H1 (cell line): Measurements from ENCODE around the gene TP63. TPM values are rescaled to one million over a fixed set of nuclear protein-coding genes. Genes with fewer than 3 reads are reported as not detected.

ENCODE experiments used
- CTCF ChIA-PET: fragments of 300-600 bp; sonication (Branson Sonifier 250); formaldehyde crosslinking; loops from one replicate; lab custom pipeline; 2021; ENCODE audit not compliant: partially characterized antibody; lab: Charles Lee
- POLR2A ChIA-PET: fragments of 300-600 bp; sonication (Branson Sonifier 250); formaldehyde crosslinking; loops from one replicate; lab custom pipeline; 2021; ENCODE audit warnings: inconsistent platforms; ENCODE audit not compliant: partially characterized antibody; lab: Charles Lee
- DNase-seq, 2 experiments: peaks; one replicate each; pipeline versions ENCODE4 v3.0.0 to v3.0.0-alpha.2; 2010 to 2022; ENCODE audit warnings: low spot score in 2 of 2, low read depth in 1 of 2, mixed read lengths in 1 of 2
- FAIRE-seq: peaks from 2 replicates; lab custom pipeline; 2011; peaks lifted over from hg19 to GRCh38; lab: Jason Lieb, UNC
- H2AFZ ChIP-seq: 2 replicates; pipeline ENCODE4 v1.8.1; 2012; ENCODE audit warnings: low read length, inconsistent platforms
- H2AK5ac ChIP-seq: 2 replicates; pipeline ENCODE4 v1.6.1; 2013; ENCODE audit warnings: low read depth, low read length
- H2BK120ac ChIP-seq: replicated peaks from 2 replicates; pipeline ENCODE3; 2013; ENCODE audit warnings: low read depth, low read length, inconsistent platforms
- H2BK12ac ChIP-seq: 2 replicates; pipeline ENCODE4 v1.6.1; 2013; ENCODE audit warnings: low read depth, low read length
- H2BK15ac ChIP-seq: 2 replicates; pipeline ENCODE4 v1.6.1; 2013; ENCODE audit warnings: low read length
- H2BK20ac ChIP-seq: 2 replicates; pipeline ENCODE4 v1.6.1; 2013; ENCODE audit warnings: low read length
- H2BK5ac ChIP-seq: 2 replicates; pipeline ENCODE4 v1.6.1; 2013; ENCODE audit warnings: low read depth, low read length
- H3K14ac ChIP-seq: 2 replicates; pipeline ENCODE4 v1.6.1; 2013; ENCODE audit warnings: inconsistent platforms; ENCODE audit not compliant: insufficient read length
- H3K18ac ChIP-seq: 2 replicates; pipeline ENCODE4 v1.6.1; 2013; ENCODE audit warnings: low read length; ENCODE audit errors: extremely low read depth
- H3K23ac ChIP-seq: 2 replicates; pipeline ENCODE4 v1.6.1; 2013; ENCODE audit warnings: inconsistent platforms; ENCODE audit not compliant: insufficient read length
- H3K23me2 ChIP-seq: 2 replicates; pipeline ENCODE4 v1.6.1; 2013; ENCODE audit warnings: low read depth, low read length
- H3K27ac ChIP-seq: 2 replicates; pipeline ENCODE4 v1.6.1; 2011; ENCODE audit warnings: low read depth, low read length, inconsistent platforms
- H3K27me3 ChIP-seq, 4 experiments: replicated peaks in 1 of 4; 1 replicate in 1 of 4; 2 replicates in 3 of 4; pipeline versions ENCODE4 v1.6.1 to v1.8.1; 2011 to 2013; ENCODE audit warnings: low read length in 3 of 4, mild to moderate bottlenecking in 3 of 4, inconsistent platforms in 2 of 4, mixed read lengths in 2 of 4, moderate library complexity in 1 of 4; ENCODE audit not compliant: control insufficient read depth in 3 of 4, insufficient read depth in 3 of 4; ENCODE audit errors: extremely low read depth in 1 of 4
- H3K36me3 ChIP-seq, 4 experiments: 2 replicates each; pipeline versions ENCODE4 v1.6.1 to v1.8.1; 2011 to 2013; ENCODE audit warnings: mild to moderate bottlenecking in 4 of 4, low read length in 3 of 4, moderate library complexity in 2 of 4, control low read depth in 1 of 4, inconsistent platforms in 1 of 4; ENCODE audit not compliant: insufficient read depth in 4 of 4, control insufficient read depth in 2 of 4
- H3K4ac ChIP-seq: replicated peaks from 2 replicates; pipeline ENCODE3; 2013; ENCODE audit warnings: low read length, low read depth, mixed read lengths, inconsistent platforms; ENCODE audit not compliant: insufficient read length
- H3K4me1 ChIP-seq, 4 experiments: replicated peaks in 1 of 4; 1 replicate in 1 of 4; 2 replicates in 3 of 4; pipeline versions ENCODE4 v1.6.1 to v1.8.1; 2011 to 2013; ENCODE audit warnings: low read length in 3 of 4, inconsistent platforms in 2 of 4, mixed read lengths in 1 of 4; ENCODE audit not compliant: insufficient read depth in 4 of 4, control insufficient read depth in 3 of 4
- H3K4me2 ChIP-seq, 2 experiments: 2 replicates each; pipeline versions ENCODE4 v1.6.1 to v1.8.1; 2011 to 2013; ENCODE audit warnings: low read depth in 2 of 2, low read length in 2 of 2, control low read depth in 1 of 2, inconsistent platforms in 1 of 2, mild to moderate bottlenecking in 1 of 2; ENCODE audit not compliant: insufficient read depth in 1 of 2
- H3K4me3 ChIP-seq, 4 experiments: fragments of 200-600, 300-600 bp in 1 of 4; sonication (generic), shearing (Covaris generic), sonication (Bioruptor Twin) in 1 of 4; 2 replicates each; pipeline versions ENCODE4 v1.5.1 to v1.8.1; 2011 to 2016; ENCODE audit warnings: low read length in 4 of 4, low read depth in 3 of 4, control low read depth in 2 of 4, inconsistent platforms in 2 of 4, mild to moderate bottlenecking in 2 of 4, mixed read lengths in 1 of 4, moderate library complexity in 1 of 4; ENCODE audit not compliant: insufficient read depth in 2 of 4; ENCODE audit errors: extremely low read depth in 1 of 4
- H3K56ac ChIP-seq: replicated peaks from 2 replicates; pipeline ENCODE3; 2013; ENCODE audit warnings: low read depth, mild to moderate bottlenecking, mixed read lengths, low read length, inconsistent platforms; ENCODE audit not compliant: insufficient read length
- H3K79me1 ChIP-seq: 2 replicates; pipeline ENCODE4 v1.6.1; 2013; ENCODE audit warnings: low read depth, low read length, control low read depth
- H3K79me2 ChIP-seq, 2 experiments: 2 replicates each; pipeline versions ENCODE4 v1.6.1 to v1.8.1; 2012 to 2013; ENCODE audit warnings: low read length in 2 of 2, mild to moderate bottlenecking in 2 of 2, inconsistent platforms in 1 of 2; ENCODE audit not compliant: insufficient read depth in 2 of 2, control insufficient read depth in 1 of 2
- H3K9ac ChIP-seq, 4 experiments: replicated peaks in 1 of 4; 1 replicate in 1 of 4; 2 replicates in 3 of 4; pipeline versions ENCODE4 v1.6.1 to v1.8.1; 2011 to 2013; ENCODE audit warnings: low read depth in 3 of 4, low read length in 3 of 4, control low read depth in 2 of 4, mild to moderate bottlenecking in 2 of 4, moderate library complexity in 2 of 4, inconsistent platforms in 1 of 4; ENCODE audit errors: extremely low read depth in 1 of 4
- H3K9me3 ChIP-seq, 2 experiments: 2 replicates each; pipeline versions ENCODE4 v1.6.1 to v1.8.1; 2012 to 2013; ENCODE audit warnings: mild to moderate bottlenecking in 2 of 2, moderate library complexity in 2 of 2, control low read depth in 1 of 2, inconsistent platforms in 1 of 2, low read depth in 1 of 2, low read length in 1 of 2, mixed read lengths in 1 of 2; ENCODE audit not compliant: insufficient read depth in 2 of 2
- H4K20me1 ChIP-seq, 2 experiments: replicated peaks in 1 of 2; 2 replicates each; pipeline versions ENCODE3 to v1.8.1; 2011 to 2013; ENCODE audit warnings: inconsistent platforms in 2 of 2, low read length in 2 of 2, mild to moderate bottlenecking in 1 of 2; ENCODE audit not compliant: insufficient read depth in 2 of 2, control insufficient read depth in 1 of 2
- H4K5ac ChIP-seq: 2 replicates; pipeline ENCODE4 v1.6.1; 2013; ENCODE audit warnings: low read length, low read depth, mixed read lengths, inconsistent platforms; ENCODE audit not compliant: insufficient read length
- H4K8ac ChIP-seq: 2 replicates; pipeline ENCODE4 v1.8.0; 2013; ENCODE audit warnings: mild to moderate bottlenecking, moderate library complexity, low read length, inconsistent platforms; ENCODE audit not compliant: insufficient read depth; ENCODE audit errors: extremely low read depth
- H4K91ac ChIP-seq: replicated peaks from 2 replicates; pipeline ENCODE3; 2013; ENCODE audit warnings: low read length, mixed read lengths, inconsistent platforms; ENCODE audit not compliant: insufficient read length
- HDAC6 ChIP-seq: IDR thresholded peaks from one replicate; pipeline ENCODE4 v1.7.1; 2012; ENCODE audit warnings: low read depth, mild to moderate bottlenecking, inconsistent platforms, low read length, moderate library complexity
- POLR2A ChIP-seq, 2 experiments: IDR thresholded peaks; 1 replicate in 1 of 2; 2 replicates in 1 of 2; pipeline ENCODE4 v1.6.1; 2011; ENCODE audit warnings: low read depth in 2 of 2, low read length in 2 of 2, mild to moderate bottlenecking in 2 of 2; ENCODE audit errors: control extremely low read depth in 1 of 2
- RFX5 ChIP-seq: IDR thresholded peaks from 2 replicates; pipeline ENCODE4 v1.6.1; 2011; ENCODE audit warnings: low read depth, low read length, improper control_type of control experiment, borderline replicate concordance
- WGBS, 2 experiments: shearing (Covaris generic) in 1 of 2; methylation state at CpG; one replicate each; pipeline versions ENCODE4 v1.1.6 to v1.1.7; 2013 to 2015; ENCODE audit warnings: low lambda C conversion rate in 2 of 2, mixed read lengths in 2 of 2, inconsistent platforms in 1 of 2, low coverage in 1 of 2, missing lambda C conversion rate in 1 of 2; ENCODE audit not compliant: insufficient replicate concordance in 2 of 2, insufficient coverage in 1 of 2, insufficient read length in 1 of 2; ENCODE audit errors: extremely low coverage in 1 of 2, missing lambda C conversion rate in 1 of 2; 5-methylcytosine and 5-hydroxymethylcytosine counted together
- polyA plus RNA-seq, 7 experiments: library from polyadenylated mRNA; depleted of rRNA in 3 of 7; stranded (reverse) in 5 of 7; unstranded in 2 of 7; fragments of >200 nt in 5 of 7; fragments of 200-250 nt in 2 of 7; gene quantifications; 1 replicate in 5 of 7; 2 replicates in 1 of 7; 4 replicates in 1 of 7; pipeline versions ENCODE4 v1.2.1 to v1.2.3, GENCODE V29; 2011 to 2013; ENCODE audit warnings: missing spikeins in 2 of 7, mixed read lengths in 2 of 7
- total RNA-seq: library from RNA; stranded (reverse); fragmentation: NEBNext Ultra II Directional; extraction: Animal tissue kit (Norgen Biotek cat#: 25700); gene quantifications from 2 replicates; pipeline ENCODE4 v1.2.1, GENCODE V29; 2021
- TF ChIP-seq, protein P1 (sequence below): IDR thresholded peaks from 2 replicates; pipeline ENCODE4 v1.6.1; 2011; ENCODE audit warnings: low read length, improper control_type of control experiment

The TP63 gene
- total and polyA plus RNA-seq, 2 of the 8 experiments (the other 6 are each of a cell fraction or from before 2014, with no cell fraction given) = not detected

DNA sequence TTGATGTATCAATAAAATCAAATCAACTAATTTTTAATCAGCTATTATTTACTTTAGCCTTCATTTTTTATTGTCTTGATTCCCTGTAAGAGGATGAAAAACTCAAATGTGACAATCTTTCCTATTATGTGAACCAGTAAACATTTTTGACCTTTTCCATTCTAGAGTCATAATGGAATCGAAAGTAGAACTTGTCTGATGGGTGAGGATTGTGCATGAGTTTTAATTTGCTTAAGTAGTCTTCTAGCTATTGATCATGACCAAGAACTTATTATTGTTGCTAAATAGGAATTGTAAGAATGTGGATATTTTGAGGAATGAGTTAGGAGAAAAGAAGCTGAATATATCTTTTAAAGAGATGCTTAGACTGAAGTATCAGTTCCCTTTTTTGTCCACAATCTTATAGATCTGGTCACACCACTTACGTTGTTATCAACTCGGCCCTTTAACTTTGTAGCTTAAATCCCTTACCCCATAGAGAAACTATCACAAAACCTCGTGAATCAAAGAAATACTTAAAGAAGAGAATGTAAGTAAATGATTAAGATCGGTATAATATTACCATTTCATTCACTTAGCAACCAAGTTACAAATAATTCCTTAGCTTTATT, 147.3 kb downstream of the TP63 start:
- DNase-seq (no peak), FAIRE-seq (no peak)
- Histone ChIP-seq H3K36me3 (no peaks in the 10 kb centered on the region), H3K79me1 (no peaks in the 10 kb centered on the region), H3K4ac (no peak overlapping the region), H2BK120ac (no peak overlapping the region), H3K4me3 (no peak overlapping the region), H2BK5ac (no peak overlapping the region), H3K4me1 (no peaks in the 10 kb centered on the region), H3K56ac (no peak overlapping the region), H4K5ac (no peak overlapping the region), H2BK20ac (no peak overlapping the region), H2BK15ac (no peak overlapping the region), H3K79me2 (no peaks in the 10 kb centered on the region), H4K8ac (no peak overlapping the region), H3K4me2 (no peak overlapping the region), H2AK5ac (no peak overlapping the region), H3K9ac (no peak overlapping the region), H3K9me3 (no peaks in the 10 kb centered on the region), H3K23me2 (no peaks in the 10 kb centered on the region), H3K23ac (no peak overlapping the region), H4K91ac (no peak overlapping the region), H3K18ac (no peak overlapping the region), H2BK12ac (no peak overlapping the region), H4K20me1 (peaks cover 0 to 2% of the 10 kb centered on the region in 2 experiments), H2AFZ (no peak overlapping the region), H3K27me3 (peaks cover 32 to 71% (median 61%) of the 10 kb centered on the region in 4 experiments), H3K27ac (no peak overlapping the region), H3K14ac (no peak overlapping the region)
- POLR2A ChIA-PET = no interaction called here
- WGBS, 2 experiments = 82% methylated on average over 5 of the region's 5 CpGs; no CpG with 5 or more reads in 1 of the 2 experiments
- CTCF ChIA-PET = interaction anchor here (0.6 to 1.4 kb wide), 5 partner anchors 35 to 460 kb away, joined by 3 to 5 read pairs (median 3); no protein-coding TSS in a partner anchor
- TF ChIP-seq HDAC6 (no peak), POLR2A (IDR thresholded peaks at IDR 0.05; ENCODE audit: control extremely low read depth in 1 of 2, low read depth in 2 of 2, low read length in 2 of 2) (no peak), RFX5 (no peak)
- TF ChIP-seq, protein P1, sequence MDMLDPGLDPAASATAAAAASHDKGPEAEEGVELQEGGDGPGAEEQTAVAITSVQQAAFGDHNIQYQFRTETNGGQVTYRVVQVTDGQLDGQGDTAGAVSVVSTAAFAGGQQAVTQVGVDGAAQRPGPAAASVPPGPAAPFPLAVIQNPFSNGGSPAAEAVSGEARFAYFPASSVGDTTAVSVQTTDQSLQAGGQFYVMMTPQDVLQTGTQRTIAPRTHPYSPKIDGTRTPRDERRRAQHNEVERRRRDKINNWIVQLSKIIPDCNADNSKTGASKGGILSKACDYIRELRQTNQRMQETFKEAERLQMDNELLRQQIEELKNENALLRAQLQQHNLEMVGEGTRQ = no peak
